ENCODE measurements around the gene NT5M. TPM values are rescaled to one million over a fixed set of nuclear protein-coding genes. Genes with fewer than 3 reads are reported as not detected.

NT5M gene
- total and polyA plus RNA-seq, 9 of the 15 experiments (the other 6 are each of a cell fraction or from before 2014, with no cell fraction given) = 0.24 to 10.1 (median 3.4) TPM

DNA sequence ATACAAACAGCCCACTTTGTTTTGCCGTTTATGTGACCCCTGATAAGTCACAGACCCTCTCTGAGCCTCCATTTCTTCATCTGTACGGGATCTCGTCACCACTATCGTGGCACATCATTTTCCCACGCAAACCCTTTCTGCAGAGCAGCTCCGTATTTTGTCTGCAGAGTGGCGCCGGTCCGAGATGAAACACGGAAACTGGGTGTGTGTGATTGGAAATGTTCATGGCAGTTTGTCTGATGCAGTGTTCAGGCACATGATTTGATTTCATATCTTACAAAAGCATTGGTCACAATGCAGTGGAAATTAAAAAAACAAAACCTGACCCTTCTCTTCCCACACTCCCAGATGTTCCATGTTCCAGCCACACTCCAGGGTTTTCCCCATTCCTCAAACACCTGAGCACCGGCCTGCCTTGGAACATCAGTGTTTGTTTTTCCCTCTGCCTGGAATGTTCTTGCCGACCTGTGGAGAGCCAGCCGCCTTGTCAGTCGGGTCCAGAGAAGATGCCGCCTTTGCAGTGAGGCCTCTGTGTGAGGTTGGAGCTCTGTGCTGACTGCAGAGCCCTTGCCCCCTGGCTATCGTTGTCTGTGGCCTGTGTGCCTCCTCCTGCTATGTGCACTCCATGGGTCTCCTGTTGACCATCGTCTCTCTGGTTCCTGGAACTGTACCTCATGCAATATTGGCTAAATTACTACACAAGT, 39.2 kb downstream of the NT5M start:
- Histone ChIP-seq H3K4me1 (replicated peaks in 1 of 2; ENCODE audit: control insufficient read depth in 2 of 2, insufficient read depth in 2 of 2, low read length in 2 of 2) (peaks cover 0 to 12% of the 10 kb centered on the region in 2 experiments; a peak in 2 of 5 replicates), H3K9me1 (ENCODE audit: control insufficient read depth, insufficient read depth, low read length) (peaks cover 2% of the 10 kb centered on the region), H2AFZ (ENCODE audit: low read depth, low read length) (no peak overlapping the region), H3K4me2 (ENCODE audit: insufficient read depth, low read length) (no peak overlapping the region), H3K27me3 (ENCODE audit: control insufficient read depth in 2 of 2, insufficient read depth in 2 of 2, low read length in 2 of 2) (no peaks in the 10 kb centered on the region), H3K9ac (ENCODE audit: insufficient read depth in 1 of 2, low read depth in 2 of 2, low read length in 2 of 2) (0 out of 4 replicates have a peak overlapping the region, but pooled peaks of 1 of the 2 experiments have one; percentile 35), H3K27ac (ENCODE audit: extremely low read depth, low read depth, low read length) (no peak overlapping the region), H4K20me1 (replicated peaks; ENCODE audit: control insufficient read depth, insufficient read depth, low read length) (no peaks in the 10 kb centered on the region), H3K4me3 (no peak overlapping the region), H3K79me2 (ENCODE audit: control insufficient read depth, insufficient read depth, low read length) (no peaks in the 10 kb centered on the region), H3K36me3 (ENCODE audit: control insufficient read depth, insufficient read depth, low read length) (no peaks in the 10 kb centered on the region), H3K9me3 (replicated peaks; ENCODE audit: control insufficient read depth, insufficient read depth, low read depth, low read length) (no peaks in the 10 kb centered on the region)
- 68% methylated on average over 14 of the region's 17 CpGs for WGBS (ENCODE audit: insufficient coverage, low coverage, missing lambda C conversion rate)
- ChIA-PET CTCF (ENCODE audit: low intra/inter-chr PET ratio) (no interaction called here), POLR2A (no interaction called here)
- no peak for FAIRE-seq
- TF ChIP-seq SIN3A (IDR thresholded peaks at IDR 0.05; ENCODE audit: borderline replicate concordance in 2 of 2, control insufficient read depth in 1 of 2, low read depth in 2 of 2, low read length in 2 of 2) = no peak
- no peak for TF ChIP-seq FOXA3 (CRISPR knock-in tag; conservative IDR thresholded peaks at IDR 0.05 in 1 of 2, IDR thresholded peaks at IDR 0.05 in 1 of 2)
- TF ChIP-seq SNRNP70 (optimal IDR thresholded peaks at IDR 0.05; ENCODE audit: low read depth, low read length) = no peak
- no peak for TF ChIP-seq DLX4 (CRISPR knock-in tag; IDR thresholded peaks at IDR 0.05)
- no peak for TF ChIP-seq PHF21A (IDR thresholded peaks at IDR 0.05; ENCODE audit: borderline replicate concordance, low read depth)
- TF ChIP-seq NFRKB (IDR thresholded peaks at IDR 0.05; ENCODE audit: low read depth) = no peak
- no peak for TF ChIP-seq DEAF1 (CRISPR knock-in tag; IDR thresholded peaks at IDR 0.05)
- TF ChIP-seq, protein P1, sequence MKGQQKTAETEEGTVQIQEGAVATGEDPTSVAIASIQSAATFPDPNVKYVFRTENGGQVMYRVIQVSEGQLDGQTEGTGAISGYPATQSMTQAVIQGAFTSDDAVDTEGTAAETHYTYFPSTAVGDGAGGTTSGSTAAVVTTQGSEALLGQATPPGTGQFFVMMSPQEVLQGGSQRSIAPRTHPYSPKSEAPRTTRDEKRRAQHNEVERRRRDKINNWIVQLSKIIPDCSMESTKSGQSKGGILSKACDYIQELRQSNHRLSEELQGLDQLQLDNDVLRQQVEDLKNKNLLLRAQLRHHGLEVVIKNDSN (CRISPR knock-in tag; IDR thresholded peaks at IDR 0.05) = no peak
- TF ChIP-seq, protein P2, sequence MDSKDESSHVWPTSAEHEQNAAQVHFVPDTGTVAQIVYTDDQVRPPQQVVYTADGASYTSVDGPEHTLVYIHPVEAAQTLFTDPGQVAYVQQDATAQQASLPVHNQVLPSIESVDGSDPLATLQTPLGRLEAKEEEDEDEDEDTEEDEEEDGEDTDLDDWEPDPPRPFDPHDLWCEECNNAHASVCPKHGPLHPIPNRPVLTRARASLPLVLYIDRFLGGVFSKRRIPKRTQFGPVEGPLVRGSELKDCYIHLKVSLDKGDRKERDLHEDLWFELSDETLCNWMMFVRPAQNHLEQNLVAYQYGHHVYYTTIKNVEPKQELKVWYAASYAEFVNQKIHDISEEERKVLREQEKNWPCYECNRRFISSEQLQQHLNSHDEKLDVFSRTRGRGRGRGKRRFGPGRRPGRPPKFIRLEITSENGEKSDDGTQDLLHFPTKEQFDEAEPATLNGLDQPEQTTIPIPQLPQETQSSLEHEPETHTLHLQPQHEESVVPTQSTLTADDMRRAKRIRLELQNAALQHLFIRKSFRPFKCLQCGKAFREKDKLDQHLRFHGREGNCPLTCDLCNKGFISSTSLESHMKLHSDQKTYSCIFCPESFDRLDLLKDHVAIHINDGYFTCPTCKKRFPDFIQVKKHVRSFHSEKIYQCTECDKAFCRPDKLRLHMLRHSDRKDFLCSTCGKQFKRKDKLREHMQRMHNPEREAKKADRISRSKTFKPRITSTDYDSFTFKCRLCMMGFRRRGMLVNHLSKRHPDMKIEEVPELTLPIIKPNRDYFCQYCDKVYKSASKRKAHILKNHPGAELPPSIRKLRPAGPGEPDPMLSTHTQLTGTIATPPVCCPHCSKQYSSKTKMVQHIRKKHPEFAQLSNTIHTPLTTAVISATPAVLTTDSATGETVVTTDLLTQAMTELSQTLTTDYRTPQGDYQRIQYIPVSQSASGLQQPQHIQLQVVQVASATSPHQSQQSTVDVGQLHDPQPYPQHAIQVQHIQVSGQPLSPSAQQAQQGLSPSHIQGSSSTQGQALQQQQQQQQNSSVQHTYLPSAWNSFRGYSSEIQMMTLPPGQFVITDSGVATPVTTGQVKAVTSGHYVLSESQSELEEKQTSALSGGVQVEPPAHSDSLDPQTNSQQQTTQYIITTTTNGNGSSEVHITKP (IDR thresholded peaks at IDR 0.05; ENCODE audit: partially characterized antibody) = no peak
- no peak for TF ChIP-seq BRD9 (IDR thresholded peaks at IDR 0.05; ENCODE audit: low read depth, partially characterized antibody)
- TF ChIP-seq ZNF282 (CRISPR knock-in tag; IDR thresholded peaks at IDR 0.05) = no peak
- intact Hi-C loops (cut with micrococcal nuclease) (no loop called here), in situ Hi-C loops (cut with MboI) (no loop called here)
- no TSS peak for BruUV-seq (replicated peaks)
- no peak for ATAC-seq
- DNase-seq (ENCODE audit: extremely low read depth in 1 of 4, low spot score in 3 of 4) = no peak

Data from K562 (cell line).